Epithelial cell of proximal tubule (primary cell): Measurements from ENCODE around the gene ABI3BP. TPM values are rescaled to one million over a fixed set of nuclear protein-coding genes. Genes with fewer than 3 reads are reported as not detected.

ENCODE experiments used
- DNase-seq: peaks from one replicate; pipeline ENCODE4 v3.0.0-alpha.2; 2011; ENCODE audit warnings: low read depth
- H3K4me3 ChIP-seq: 2 replicates; pipeline ENCODE4 v1.5.1; 2011; ENCODE audit warnings: low read depth, mild to moderate bottlenecking, low read length
- CTCF ChIP-seq: conservative IDR thresholded peaks from 2 replicates; pipeline ENCODE4 v1.5.1; 2012; ENCODE audit warnings: low read depth, mild to moderate bottlenecking, low read length
- total RNA-seq: library from RNA; depleted of rRNA; stranded (reverse); fragments of >200 nt; gene quantifications from 2 replicates; pipeline ENCODE4 v1.2.3, GENCODE V29; 2015

ABI3BP gene
- total RNA-seq, 1 donor from 2014 or later: 3.6 TPM

GRCh38 chr3:100873611-100874010, 119.6 kb downstream of the ABI3BP start:
- no peak for TF ChIP-seq CTCF
- DNase-seq: no peak
- no peak overlapping the region for H3K4me3 ChIP-seq

GRCh38 chr3:100871306-100871705, 121.9 kb downstream of the ABI3BP start:
- H3K4me3 ChIP-seq: no peak overlapping the region
- no peak for TF ChIP-seq CTCF
- DNase-seq: no peak

- H3K4me3 ChIP-seq: no peak overlapping the region
- no peak for DNase-seq
- TF ChIP-seq CTCF: no peak
Measured at GRCh38 chr3:100869787-100870186, 123.4 kb downstream of the ABI3BP start.

- H3K4me3 ChIP-seq: no peak overlapping the region
- DNase-seq: no peak
- no peak for TF ChIP-seq CTCF
Measured at GRCh38 chr3:100868894-100869293, 124.3 kb downstream of the ABI3BP start.

GRCh38 chr3:100868096-100868495, 125.1 kb downstream of the ABI3BP start:
- no peak for TF ChIP-seq CTCF
- no peak overlapping the region for H3K4me3 ChIP-seq
- no peak for DNase-seq

GRCh38 chr3:100865442-100865841, 127.8 kb downstream of the ABI3BP start:
- DNase-seq: no peak
- no peak for TF ChIP-seq CTCF

GRCh38 chr3:100864471-100865250, 128.6 kb downstream of the ABI3BP start:
- DNase-seq: no peak
- TF ChIP-seq CTCF: no peak
- H3K4me3 ChIP-seq: no peak overlapping the region

More at GRCh38 chr3:100865442-100865841, 127.8 kb downstream of the ABI3BP start:
- no peak overlapping the region for H3K4me3 ChIP-seq
